ENCODE results near the gene CDNF.

- TF ChIP-seq CTCF (optimal IDR thresholded peaks at IDR 0.05 in 1 of 3, IDR thresholded peaks at IDR 0.05 in 1 of 3, conservative IDR thresholded peaks at IDR 0.05 in 1 of 3; ENCODE audit: extremely low read depth in 1 of 3, insufficient read depth in 2 of 3, low read length in 3 of 3) (no peak), EZH2 (IDR thresholded peaks at IDR 0.05; ENCODE audit: low read length) (no peak)
Observed at GRCh38 chr10:14875941-14876340, 38.1 kb upstream of the CDNF start.
